Mucosa of stomach (tissue), 1 donor: ENCODE measurements around the gene GMCL2.

Experiments used
- H3K27me3 ChIP-seq: one replicate; pipeline ENCODE4 v1.7.0; 2013; ENCODE audit warnings: mild to moderate bottlenecking, low read length; ENCODE audit not compliant: control insufficient read depth, insufficient read depth
- H3K36me3 ChIP-seq: one replicate; pipeline ENCODE4 v1.7.0; 2013; ENCODE audit warnings: low read length; ENCODE audit not compliant: control insufficient read depth, insufficient read depth
- H3K4me1 ChIP-seq: one replicate; pipeline ENCODE4 v1.7.0; 2013; ENCODE audit warnings: mild to moderate bottlenecking, low read length; ENCODE audit not compliant: control insufficient read depth, insufficient read depth
- H3K4me3 ChIP-seq: one replicate; pipeline ENCODE4 v1.7.0; 2013; ENCODE audit warnings: low read length
- H3K9ac ChIP-seq: one replicate; pipeline ENCODE4 v1.7.0; 2013; ENCODE audit warnings: mild to moderate bottlenecking, low read length, moderate library complexity
- H3K9me3 ChIP-seq: one replicate; pipeline ENCODE4 v1.7.0; 2013; ENCODE audit warnings: mild to moderate bottlenecking, low read length, moderate library complexity; ENCODE audit not compliant: control insufficient read depth
- donor health status: Pancreatic carcinoma.

GMCL2 gene

GRCh38 chr5:178142642-178143041 lies 44.5 kb downstream of the GMCL2 start:
- H3K4me3 ChIP-seq: no peak overlapping the region
- H3K4me1 ChIP-seq: no peaks in the 10 kb centered on the region
- H3K27me3 ChIP-seq: no peaks in the 10 kb centered on the region
- peaks cover 20% of the 10 kb centered on the region for H3K36me3 ChIP-seq
- no peaks in the 10 kb centered on the region for H3K9me3 ChIP-seq
- H3K9ac ChIP-seq: no peak overlapping the region

- H3K9me3 ChIP-seq: no peaks in the 10 kb centered on the region
- H3K9ac ChIP-seq: no peak overlapping the region
- peaks cover 12% of the 10 kb centered on the region for H3K36me3 ChIP-seq
- H3K4me3 ChIP-seq: no peak overlapping the region
- H3K4me1 ChIP-seq: no peaks in the 10 kb centered on the region
- H3K27me3 ChIP-seq: no peaks in the 10 kb centered on the region
Measured at GRCh38 chr5:178141550-178141949, 45.6 kb downstream of the GMCL2 start.

- Histone ChIP-seq H3K9ac (no peak overlapping the region), H3K27me3 (no peaks in the 10 kb centered on the region), H3K4me1 (no peaks in the 10 kb centered on the region), H3K9me3 (no peaks in the 10 kb centered on the region), H3K36me3 (peaks cover 9% of the 10 kb centered on the region), H3K4me3 (no peak overlapping the region)
Measured at GRCh38 chr5:178137991-178138390, 49.2 kb downstream of the GMCL2 start.

- Histone ChIP-seq H3K4me1 (no peaks in the 10 kb centered on the region), H3K9ac (no peak overlapping the region), H3K9me3 (no peaks in the 10 kb centered on the region), H3K27me3 (no peaks in the 10 kb centered on the region), H3K36me3 (peaks cover 9% of the 10 kb centered on the region), H3K4me3 (no peak overlapping the region)
Measured at GRCh38 chr5:178136990-178137389, 50.2 kb downstream of the GMCL2 start.
